ENCODE measurements around the gene DNAJC28. TPM values are rescaled to one million over a fixed set of nuclear protein-coding genes. Genes with fewer than 3 reads are reported as not detected.
A peak's percentile ranks its signal among the peaks of the same experiment; 100 is the strongest.

Gene DNAJC28
- polyA plus RNA-seq (2013, experiment 1 of 2) = 2.7 TPM
- polyA plus RNA-seq (2013, experiment 2 of 2) = 3.0 TPM

GRCh38 chr21:33491373-33492102 lies at the start of gene DNAJC28:
Gene DNAJC28, minus strand, starts transcription at chr21:33491716. Its CDS starts 2,323 bp downstream, at chr21:33489393.
- Histone ChIP-seq H3K4me2 (ENCODE audit: insufficient read depth, low read length, poor library complexity, severe bottlenecking) (peak within 1 kb of the TSS; percentile 65), H3K4me1 (ENCODE audit: control insufficient read depth in 2 of 2, insufficient read depth in 1 of 2, low read depth in 1 of 2, low read length in 2 of 2) (peaks cover 1 to 3% of the 10 kb centered on the region in 2 donors), H3K18ac (ENCODE audit: low read length) (peak within 1 kb of the TSS; percentile 78), H2BK12ac (ENCODE audit: low read length) (no peak within 1 kb of the TSS), H3K79me1 (ENCODE audit: low read depth, low read length) (no peaks in the 10 kb centered on the region), H3K23ac (ENCODE audit: low read depth, low read length, poor library complexity) (peak within 1 kb of the TSS; percentile 8), H3K14ac (ENCODE audit: low read length) (no peak within 1 kb of the TSS), H3K4ac (ENCODE audit: low read length) (no peak within 1 kb of the TSS), H2AFZ (ENCODE audit: low read length) (peak within 1 kb of the TSS; percentile 92), H2BK5ac (ENCODE audit: low read length) (no peak within 1 kb of the TSS), H3K27ac (replicated peaks; ENCODE audit: low read length) (no peak within 1 kb of the TSS), H3K4me3 (ENCODE audit: low read length in 2 of 2) (peak within 1 kb of the TSS; percentile 64 to 82), H4K91ac (ENCODE audit: low read depth, low read length, poor library complexity) (no peak within 1 kb of the TSS), H4K8ac (ENCODE audit: low read depth, low read length) (no peak within 1 kb of the TSS), H3K9ac (ENCODE audit: low read depth, low read length, poor library complexity) (peak within 1 kb of the TSS; percentile 91), H3K27me3 (ENCODE audit: control insufficient read depth in 3 of 3, insufficient read depth in 3 of 3, low read depth in 1 of 3, low read length in 3 of 3) (peaks cover 0 to 4% (median 0%) of the 10 kb centered on the region in 3 experiments), H2BK15ac (ENCODE audit: low read length) (no peak within 1 kb of the TSS), H3K36me3 (replicated peaks in 1 of 2; ENCODE audit: control insufficient read depth in 2 of 2, insufficient read depth in 2 of 2, low read length in 2 of 2) (no peaks in the 10 kb centered on the region), H3K9me3 (replicated peaks in 1 of 2; ENCODE audit: control insufficient read depth in 2 of 2, insufficient read depth in 1 of 2, low read depth in 1 of 2, low read length in 2 of 2) (no peaks in the 10 kb centered on the region), H2AK5ac (ENCODE audit: low read depth, low read length) (no peak within 1 kb of the TSS), H2BK120ac (ENCODE audit: low read depth, low read length) (no peak within 1 kb of the TSS)
- peak; percentile 94 for DNase-seq (ENCODE audit: low spot score)
- WGBS, 2 donors (ENCODE audit: extremely low coverage in 2 of 2, insufficient read length in 2 of 2, insufficient replicate concordance in 1 of 2) = no CpG with 5 or more reads among the region's 52 CpGs

DNA sequence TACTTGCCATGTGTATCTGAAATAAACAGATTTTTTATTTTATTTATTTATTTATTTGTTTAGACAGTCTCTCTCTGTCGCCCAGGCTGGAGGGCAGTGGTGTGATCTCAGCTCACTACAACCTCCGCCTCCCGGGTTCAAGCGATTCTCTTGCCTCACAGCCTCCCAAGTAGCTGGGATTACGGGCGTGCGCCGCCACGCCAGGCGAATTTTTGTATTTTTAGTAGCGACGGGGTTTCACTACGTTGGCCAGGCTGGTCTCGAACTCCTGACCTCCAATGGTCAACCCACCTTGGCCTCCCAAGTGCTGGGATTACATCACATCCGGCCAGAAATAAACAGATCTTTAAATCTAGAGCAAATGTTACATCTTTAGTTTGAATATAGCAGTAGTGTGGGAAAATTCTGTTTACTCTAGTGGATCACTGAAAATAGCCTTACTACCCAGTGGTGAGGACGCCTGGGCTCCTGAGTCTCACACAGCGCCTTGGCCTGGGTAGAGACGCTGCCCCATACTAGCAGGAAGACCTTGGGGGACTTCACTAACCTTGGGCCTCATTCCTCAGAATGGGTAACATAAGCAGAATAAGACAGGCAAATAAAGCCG lies 49.7 kb upstream of the DNAJC28 start:
- Histone ChIP-seq H3K27ac (replicated peaks; ENCODE audit: low read length) (no peak overlapping the region), H4K8ac (ENCODE audit: low read depth, low read length) (no peak overlapping the region), H3K79me1 (ENCODE audit: low read depth, low read length) (no peaks in the 10 kb centered on the region), H3K23ac (ENCODE audit: low read depth, low read length, poor library complexity) (no peak overlapping the region), H3K14ac (ENCODE audit: low read length) (no peak overlapping the region), H2BK5ac (ENCODE audit: low read length) (no peak overlapping the region), H2BK12ac (ENCODE audit: low read length) (no peak overlapping the region), H3K9ac (ENCODE audit: low read depth, low read length, poor library complexity) (peak overlapping the region; percentile 83), H3K4me1 (ENCODE audit: control insufficient read depth in 2 of 2, insufficient read depth in 1 of 2, low read depth in 1 of 2, low read length in 2 of 2) (peaks cover 0 to 10% of the 10 kb centered on the region in 2 donors), H2BK120ac (ENCODE audit: low read depth, low read length) (no peak overlapping the region), H3K9me3 (replicated peaks in 1 of 2; ENCODE audit: control insufficient read depth in 2 of 2, insufficient read depth in 1 of 2, low read depth in 1 of 2, low read length in 2 of 2) (no peaks in the 10 kb centered on the region), H3K4ac (ENCODE audit: low read length) (no peak overlapping the region), H3K27me3 (ENCODE audit: control insufficient read depth in 3 of 3, insufficient read depth in 3 of 3, low read depth in 1 of 3, low read length in 3 of 3) (no peaks in the 10 kb centered on the region), H2BK15ac (ENCODE audit: low read length) (no peak overlapping the region), H3K36me3 (replicated peaks in 1 of 2; ENCODE audit: control insufficient read depth in 2 of 2, insufficient read depth in 2 of 2, low read length in 2 of 2) (peaks cover 11 to 50% of the 10 kb centered on the region in 2 donors), H2AK5ac (ENCODE audit: low read depth, low read length) (no peak overlapping the region), H3K4me2 (ENCODE audit: insufficient read depth, low read length, poor library complexity, severe bottlenecking) (peak overlapping the region; percentile 82), H3K4me3 (ENCODE audit: low read length in 2 of 2) (peak overlapping the region; percentile 69 to 87), H2AFZ (ENCODE audit: low read length) (peak overlapping the region; percentile 84), H4K91ac (ENCODE audit: low read depth, low read length, poor library complexity) (no peak overlapping the region), H3K18ac (ENCODE audit: low read length) (no peak overlapping the region)
- DNase-seq (ENCODE audit: low spot score) = no peak
- no CpG with 5 or more reads among the region's 19 CpGs for WGBS, 2 donors (ENCODE audit: extremely low coverage in 2 of 2, insufficient read length in 2 of 2, insufficient replicate concordance in 1 of 2)

DNA sequence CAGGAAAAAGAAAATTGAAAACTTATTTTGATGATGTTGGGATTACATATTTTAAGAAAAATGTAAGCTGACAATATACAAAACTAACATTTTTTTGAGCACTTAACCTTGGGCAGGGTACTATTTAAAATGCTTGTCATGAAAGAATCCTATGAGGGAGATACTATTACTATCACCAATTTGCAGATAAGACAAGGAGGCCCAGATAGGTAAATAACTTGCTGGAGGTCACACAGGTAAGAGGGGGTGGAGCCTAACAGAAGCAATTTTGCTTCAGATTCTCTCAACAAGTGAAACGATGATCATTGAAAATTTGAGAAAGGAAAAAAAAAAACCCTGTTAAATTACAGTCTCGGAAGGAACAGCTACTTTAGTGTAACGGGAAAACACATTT lies 49.2 kb upstream of the DNAJC28 start:
- H3K9me3 ChIP-seq (replicated peaks in 1 of 2; ENCODE audit: control insufficient read depth in 2 of 2, insufficient read depth in 1 of 2, low read depth in 1 of 2, low read length in 2 of 2) = no peaks in the 10 kb centered on the region
- no peak overlapping the region for H3K18ac ChIP-seq (ENCODE audit: low read length)
- no CpG with 5 or more reads among the region's 3 CpGs for WGBS, 2 donors (ENCODE audit: extremely low coverage in 2 of 2, insufficient read length in 2 of 2, insufficient replicate concordance in 1 of 2)
- peaks cover 13 to 51% of the 10 kb centered on the region in 2 donors for H3K36me3 ChIP-seq (replicated peaks in 1 of 2; ENCODE audit: control insufficient read depth in 2 of 2, insufficient read depth in 2 of 2, low read length in 2 of 2)
- H3K4me2 ChIP-seq (ENCODE audit: insufficient read depth, low read length, poor library complexity, severe bottlenecking) = no peak overlapping the region
- no peak overlapping the region for H2AFZ ChIP-seq (ENCODE audit: low read length)
- no peak overlapping the region for H2BK5ac ChIP-seq (ENCODE audit: low read length)
- H2AK5ac ChIP-seq (ENCODE audit: low read depth, low read length) = no peak overlapping the region
- H4K91ac ChIP-seq (ENCODE audit: low read depth, low read length, poor library complexity) = no peak overlapping the region
- H3K27me3 ChIP-seq (ENCODE audit: control insufficient read depth in 3 of 3, insufficient read depth in 3 of 3, low read depth in 1 of 3, low read length in 3 of 3) = no peaks in the 10 kb centered on the region
- no peak overlapping the region for H4K8ac ChIP-seq (ENCODE audit: low read depth, low read length)
- H3K23ac ChIP-seq (ENCODE audit: low read depth, low read length, poor library complexity) = no peak overlapping the region
- H3K27ac ChIP-seq (replicated peaks; ENCODE audit: low read length) = no peak overlapping the region
- H3K79me1 ChIP-seq (ENCODE audit: low read depth, low read length) = no peaks in the 10 kb centered on the region
- H2BK120ac ChIP-seq (ENCODE audit: low read depth, low read length) = no peak overlapping the region
- H3K14ac ChIP-seq (ENCODE audit: low read length) = no peak overlapping the region
- no peak overlapping the region for H2BK12ac ChIP-seq (ENCODE audit: low read length)
- no peak overlapping the region for H2BK15ac ChIP-seq (ENCODE audit: low read length)
- H3K4ac ChIP-seq (ENCODE audit: low read length) = no peak overlapping the region
- H3K4me3 ChIP-seq (ENCODE audit: low read length in 2 of 2) = peak overlapping the region in 1 of 2 donors; percentile 69
- H3K4me1 ChIP-seq (ENCODE audit: control insufficient read depth in 2 of 2, insufficient read depth in 1 of 2, low read depth in 1 of 2, low read length in 2 of 2) = peaks cover 0 to 10% of the 10 kb centered on the region in 2 donors
- DNase-seq (ENCODE audit: low spot score) = no peak
- no peak overlapping the region for H3K9ac ChIP-seq (ENCODE audit: low read depth, low read length, poor library complexity)

- Histone ChIP-seq H2BK5ac (ENCODE audit: low read length) (no peak overlapping the region), H2BK15ac (ENCODE audit: low read length) (no peak overlapping the region), H4K91ac (ENCODE audit: low read depth, low read length, poor library complexity) (no peak overlapping the region), H3K4me3 (ENCODE audit: low read length in 2 of 2) (no peak overlapping the region), H3K14ac (ENCODE audit: low read length) (no peak overlapping the region), H3K4me1 (ENCODE audit: control insufficient read depth in 2 of 2, insufficient read depth in 1 of 2, low read depth in 1 of 2, low read length in 2 of 2) (peaks cover 0 to 6% of the 10 kb centered on the region in 2 donors), H2AK5ac (ENCODE audit: low read depth, low read length) (no peak overlapping the region), H3K36me3 (replicated peaks in 1 of 2; ENCODE audit: control insufficient read depth in 2 of 2, insufficient read depth in 2 of 2, low read length in 2 of 2) (peaks cover 13 to 62% of the 10 kb centered on the region in 2 donors), H3K79me1 (ENCODE audit: low read depth, low read length) (no peaks in the 10 kb centered on the region), H2AFZ (ENCODE audit: low read length) (no peak overlapping the region), H3K23ac (ENCODE audit: low read depth, low read length, poor library complexity) (no peak overlapping the region), H3K9me3 (replicated peaks in 1 of 2; ENCODE audit: control insufficient read depth in 2 of 2, insufficient read depth in 1 of 2, low read depth in 1 of 2, low read length in 2 of 2) (no peaks in the 10 kb centered on the region), H3K27me3 (ENCODE audit: control insufficient read depth in 3 of 3, insufficient read depth in 3 of 3, low read depth in 1 of 3, low read length in 3 of 3) (no peaks in the 10 kb centered on the region), H4K8ac (ENCODE audit: low read depth, low read length) (no peak overlapping the region), H2BK120ac (ENCODE audit: low read depth, low read length) (no peak overlapping the region), H3K18ac (ENCODE audit: low read length) (no peak overlapping the region), H3K4me2 (ENCODE audit: insufficient read depth, low read length, poor library complexity, severe bottlenecking) (no peak overlapping the region), H3K9ac (ENCODE audit: low read depth, low read length, poor library complexity) (no peak overlapping the region), H3K27ac (replicated peaks; ENCODE audit: low read length) (no peak overlapping the region), H3K4ac (ENCODE audit: low read length) (no peak overlapping the region), H2BK12ac (ENCODE audit: low read length) (no peak overlapping the region)
- no CpG with 5 or more reads among the region's 4 CpGs for WGBS, 2 donors (ENCODE audit: extremely low coverage in 2 of 2, insufficient read length in 2 of 2, insufficient replicate concordance in 1 of 2)
- no peak for DNase-seq (ENCODE audit: low spot score)
These were observed 48.1 kb upstream of the DNAJC28 start for GRCh38 chr21:33539616-33540015.
